ENCODE results near the gene CCER1. TPM values are rescaled to one million over a fixed set of nuclear protein-coding genes. Genes with fewer than 3 reads are reported as not detected.

The CCER1 gene
- total and polyA plus RNA-seq, 11 donors = not detected

DNA sequence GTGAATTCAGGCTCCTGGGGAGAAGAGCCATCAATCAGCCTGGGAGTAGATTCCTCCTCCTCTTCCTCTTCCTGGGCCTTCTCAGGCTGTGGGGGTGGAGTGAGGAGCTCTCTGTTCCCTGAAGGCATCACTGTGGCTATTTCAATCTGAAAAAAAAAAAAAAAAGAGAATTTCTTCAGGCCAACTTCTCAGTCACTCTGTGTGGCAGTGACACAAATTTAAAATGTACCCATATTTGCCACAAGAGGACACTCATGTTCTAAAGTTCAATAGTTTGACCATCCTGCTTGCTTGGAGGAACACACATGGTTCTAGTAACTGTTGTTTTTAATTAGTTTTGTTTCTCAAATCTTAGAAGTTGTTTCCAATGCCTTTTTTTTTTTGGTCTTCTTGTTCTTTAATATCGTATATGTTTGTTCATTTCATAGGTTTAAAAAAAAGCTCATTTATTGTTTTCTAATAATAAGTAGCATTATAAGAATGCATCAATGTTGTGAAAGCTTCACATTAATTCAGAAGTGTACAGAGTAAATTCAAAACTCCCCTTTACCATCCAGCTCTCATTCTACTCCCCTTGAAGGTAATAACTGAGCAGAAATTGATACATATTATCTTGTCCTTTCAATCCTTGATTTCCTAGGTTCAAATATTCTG, 23.3 kb upstream of the CCER1 start:
- 33 to 53% (median 42%) methylated on average over 1 of the region's 1 CpG for WGBS, 4 donors
- ATAC-seq = peak; percentile 66 to 87 (median 72)
- no peaks in the 10 kb centered on the region for H3K27me3 ChIP-seq
- H3K4me1 ChIP-seq = peaks cover 0 to 17% (median 0%) of the 10 kb centered on the region in 12 donors
- H3K36me3 ChIP-seq = no peaks in the 10 kb centered on the region
- peak overlapping the region in 7 of 12 donors; percentile 1 to 61 (median 42) for H3K27ac ChIP-seq
- H3K4me3 ChIP-seq = no peak overlapping the region
- peaks cover 0 to 1% (median 0%) of the 10 kb centered on the region in 12 donors for H3K9me3 ChIP-seq
- no peak for DNase-seq
- intact Hi-C loops (cut with DNase I) = loop anchor here (1.0 to 10.0 kb wide), 11 partner anchors 129 to 379 kb away; partner anchors contain the start of gene LUM (in 1 of the 10)
- TF ChIP-seq, protein P1, sequence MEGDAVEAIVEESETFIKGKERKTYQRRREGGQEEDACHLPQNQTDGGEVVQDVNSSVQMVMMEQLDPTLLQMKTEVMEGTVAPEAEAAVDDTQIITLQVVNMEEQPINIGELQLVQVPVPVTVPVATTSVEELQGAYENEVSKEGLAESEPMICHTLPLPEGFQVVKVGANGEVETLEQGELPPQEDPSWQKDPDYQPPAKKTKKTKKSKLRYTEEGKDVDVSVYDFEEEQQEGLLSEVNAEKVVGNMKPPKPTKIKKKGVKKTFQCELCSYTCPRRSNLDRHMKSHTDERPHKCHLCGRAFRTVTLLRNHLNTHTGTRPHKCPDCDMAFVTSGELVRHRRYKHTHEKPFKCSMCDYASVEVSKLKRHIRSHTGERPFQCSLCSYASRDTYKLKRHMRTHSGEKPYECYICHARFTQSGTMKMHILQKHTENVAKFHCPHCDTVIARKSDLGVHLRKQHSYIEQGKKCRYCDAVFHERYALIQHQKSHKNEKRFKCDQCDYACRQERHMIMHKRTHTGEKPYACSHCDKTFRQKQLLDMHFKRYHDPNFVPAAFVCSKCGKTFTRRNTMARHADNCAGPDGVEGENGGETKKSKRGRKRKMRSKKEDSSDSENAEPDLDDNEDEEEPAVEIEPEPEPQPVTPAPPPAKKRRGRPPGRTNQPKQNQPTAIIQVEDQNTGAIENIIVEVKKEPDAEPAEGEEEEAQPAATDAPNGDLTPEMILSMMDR (IDR thresholded peaks at IDR 0.05) = peak; percentile 36 to 76 (median 67)
- TF ChIP-seq POLR2A (IDR thresholded peaks at IDR 0.05) = no peak

DNA sequence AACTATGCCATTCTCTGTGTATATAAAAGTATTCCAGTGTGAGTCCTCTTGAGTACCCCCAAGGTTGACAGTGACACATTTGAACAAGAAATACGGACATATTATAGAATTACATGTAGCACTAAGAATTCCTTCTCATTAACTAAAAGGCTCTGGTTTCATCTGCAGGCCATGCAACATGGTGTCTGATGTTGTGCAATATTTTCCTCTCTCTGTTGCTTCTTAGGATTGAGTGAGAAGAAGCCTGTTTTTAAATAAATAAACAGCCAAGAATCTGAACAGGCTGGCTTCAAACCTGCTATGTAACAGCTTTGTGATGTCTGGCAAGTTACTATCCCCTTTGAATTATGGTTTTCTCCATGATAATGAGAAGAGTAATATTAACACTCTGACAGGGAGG, 22.2 kb upstream of the CCER1 start:
- 89 to 96% (median 91%) methylated on average over 1 of the region's 1 CpG for WGBS, 4 donors
- H3K27me3 ChIP-seq = no peaks in the 10 kb centered on the region
- H3K36me3 ChIP-seq = no peaks in the 10 kb centered on the region
- no peaks in the 10 kb centered on the region for H3K9me3 ChIP-seq
- no peak overlapping the region for H3K27ac ChIP-seq
- no peak overlapping the region for H3K4me3 ChIP-seq
- peaks cover 0 to 17% (median 0%) of the 10 kb centered on the region in 12 donors for H3K4me1 ChIP-seq
- intact Hi-C loops (cut with DNase I) = loop anchor here in 8 of 10 donors (5.0 to 10.0 kb wide), 7 partner anchors 130 to 380 kb away; partner anchors contain the start of gene LUM (in 1 of the 8)
- DNase-seq = no peak
- TF ChIP-seq, protein P1 (IDR thresholded peaks at IDR 0.05) = no peak
- no peak for TF ChIP-seq POLR2A (IDR thresholded peaks at IDR 0.05)
- ATAC-seq = no peak

DNA sequence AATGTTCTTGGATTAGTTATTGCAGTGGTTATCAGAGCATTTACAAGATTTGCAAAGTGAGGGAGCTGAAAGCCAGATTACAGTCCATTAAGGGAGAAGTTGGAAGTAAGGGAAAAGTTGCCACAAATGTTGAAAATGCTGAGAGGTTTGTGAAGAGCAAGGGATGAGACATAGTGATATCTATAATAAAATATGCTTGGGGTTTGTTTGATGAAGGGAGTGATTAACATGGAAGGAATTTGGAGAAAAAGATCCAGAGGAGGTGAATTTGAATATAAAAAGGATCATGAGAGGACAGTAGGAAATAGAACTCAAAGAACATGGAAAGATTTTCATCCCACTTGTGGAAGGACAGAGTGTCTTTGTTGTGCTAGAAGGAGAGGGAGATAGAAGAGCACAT, 19.3 kb upstream of the CCER1 start:
- Histone ChIP-seq H3K4me3 (no peak overlapping the region), H3K27me3 (no peaks in the 10 kb centered on the region), H3K9me3 (no peaks in the 10 kb centered on the region), H3K27ac (no peak overlapping the region), H3K36me3 (no peaks in the 10 kb centered on the region), H3K4me1 (peaks cover 0 to 12% (median 0%) of the 10 kb centered on the region in 12 donors)
- intact Hi-C loops (cut with DNase I) = loop anchor here in 4 of 10 donors (5.0 to 10.0 kb wide), 4 partner anchors 141 to 368 kb away; partner anchors contain the start of gene LUM (in 1 of the 4)
- ATAC-seq (no peak), DNase-seq (no peak)
- TF ChIP-seq, protein P1 (IDR thresholded peaks at IDR 0.05) = no peak
- TF ChIP-seq POLR2A (IDR thresholded peaks at IDR 0.05) = no peak

DNA sequence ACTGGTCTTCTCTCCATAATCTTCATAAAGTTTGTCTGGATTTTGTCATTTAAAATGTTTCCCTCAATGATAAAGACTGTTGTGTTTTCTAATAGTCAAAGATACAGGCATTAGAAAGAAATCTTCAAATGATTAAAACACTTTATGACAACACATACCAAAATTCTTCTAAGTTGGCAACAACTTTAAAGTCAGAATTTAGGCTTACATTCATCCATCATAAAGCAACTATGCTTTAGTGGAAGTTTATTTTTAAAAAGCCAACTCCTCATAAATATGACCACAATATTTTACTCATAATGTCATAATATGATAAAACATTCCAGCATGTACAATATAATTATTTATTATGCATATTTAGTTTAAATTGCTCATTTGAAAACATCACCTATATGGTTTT, 17.2 kb upstream of the CCER1 start:
- Histone ChIP-seq H3K4me3 (no peak overlapping the region), H3K27ac (no peak overlapping the region), H3K9me3 (no peaks in the 10 kb centered on the region), H3K36me3 (no peaks in the 10 kb centered on the region), H3K4me1 (no peaks in the 10 kb centered on the region), H3K27me3 (no peaks in the 10 kb centered on the region)
- DNase-seq (no peak), ATAC-seq (no peak)
- TF ChIP-seq POLR2A (IDR thresholded peaks at IDR 0.05) = no peak
- TF ChIP-seq, protein P1 (IDR thresholded peaks at IDR 0.05) = no peak
- intact Hi-C loops (cut with DNase I) = loop anchor here in 4 of 10 donors (5.0 to 10.0 kb wide), 4 partner anchors 143 to 370 kb away; partner anchors contain the start of gene LUM (in 1 of the 4)

Measured in heart left ventricle (tissue), 16 donors.